NK-92 (cell line): Measurements from ENCODE around the gene FRMD3.
"Not testable (repeated sequence)": the region's sequence is repeated elsewhere in the genome, so short reads cannot be mapped to it uniquely, and the experiment has no call there.

ENCODE experiments used
- DNase-seq: peaks from one replicate; lab custom pipeline; 2025; ENCODE audit not compliant: unreplicated experiment; lab: John Stamatoyannopoulos, UW

Gene FRMD3

DNA sequence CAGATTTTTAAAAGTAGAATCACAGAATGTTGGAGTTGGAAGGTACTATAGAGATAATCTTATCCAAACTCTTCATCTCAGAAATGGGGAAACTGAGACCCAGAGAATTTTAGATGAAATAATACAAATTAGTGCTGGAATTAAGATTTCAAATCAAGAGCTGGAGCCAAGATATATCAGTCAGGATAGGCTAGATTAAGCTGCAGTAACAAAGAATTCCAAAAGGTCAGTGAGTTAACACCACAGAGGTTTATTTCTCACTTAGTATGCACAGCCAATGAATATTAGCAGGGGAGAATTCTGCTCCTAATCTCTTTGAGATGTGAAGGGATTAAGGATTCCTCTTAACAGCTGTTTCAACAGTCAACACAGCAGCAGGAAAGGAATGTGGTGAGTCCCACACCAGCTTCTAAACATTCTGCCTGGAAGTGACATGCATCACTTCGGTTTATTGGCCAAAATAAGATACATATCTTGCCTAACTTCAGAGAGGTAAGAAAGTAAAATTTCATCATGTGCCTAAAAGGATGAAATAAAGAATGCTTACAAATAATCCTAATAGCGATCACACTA, 136.8 kb downstream of the FRMD3 start:
- DNase-seq = no peak

- DNase-seq = no peak
Observed at GRCh38 chr9:83396813-83397212, 141.4 kb downstream of the FRMD3 start.

DNA sequence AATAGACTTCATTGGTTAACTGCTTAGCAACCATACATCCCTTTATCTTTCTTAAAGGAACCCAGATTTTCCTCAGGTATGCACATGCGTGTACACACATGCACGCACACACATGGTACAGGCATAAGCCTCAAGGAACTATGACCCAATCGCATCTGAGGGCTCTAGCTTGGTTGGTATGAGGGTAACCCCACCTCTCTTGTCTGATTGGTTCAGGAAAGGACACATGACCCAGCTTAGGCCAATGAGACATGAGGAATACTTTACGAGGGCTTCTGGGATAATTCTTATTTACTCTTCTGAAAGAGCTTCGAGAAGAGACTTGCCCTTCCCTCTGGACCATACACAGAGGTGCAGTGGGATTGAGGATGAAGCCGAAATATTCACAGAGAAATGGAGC, 141.9 kb downstream of the FRMD3 start:
- no peak for DNase-seq

- no peak for DNase-seq
Observed at GRCh38 chr9:83392228-83392627, 146.0 kb downstream of the FRMD3 start.

DNA sequence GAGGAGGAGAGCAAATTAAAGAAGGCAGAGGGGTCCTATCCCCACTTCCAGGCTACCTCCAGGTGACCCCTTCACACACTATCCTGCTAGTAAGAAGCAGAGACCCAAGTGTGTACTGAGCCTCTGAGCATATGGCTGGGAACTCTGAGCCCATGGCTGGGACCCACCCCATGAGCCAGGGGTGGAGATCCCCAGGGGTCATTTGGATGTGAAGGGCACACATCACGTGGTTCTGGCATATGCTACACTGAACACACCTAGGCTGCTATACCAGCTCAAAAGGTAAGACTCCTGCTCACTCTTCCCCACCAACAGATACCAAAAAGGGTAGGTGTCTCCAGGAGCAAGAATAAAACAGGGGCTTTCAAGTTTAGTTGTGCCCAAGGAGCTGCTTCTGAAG, 149.9 kb downstream of the FRMD3 start:
- DNase-seq = no peak

DNA sequence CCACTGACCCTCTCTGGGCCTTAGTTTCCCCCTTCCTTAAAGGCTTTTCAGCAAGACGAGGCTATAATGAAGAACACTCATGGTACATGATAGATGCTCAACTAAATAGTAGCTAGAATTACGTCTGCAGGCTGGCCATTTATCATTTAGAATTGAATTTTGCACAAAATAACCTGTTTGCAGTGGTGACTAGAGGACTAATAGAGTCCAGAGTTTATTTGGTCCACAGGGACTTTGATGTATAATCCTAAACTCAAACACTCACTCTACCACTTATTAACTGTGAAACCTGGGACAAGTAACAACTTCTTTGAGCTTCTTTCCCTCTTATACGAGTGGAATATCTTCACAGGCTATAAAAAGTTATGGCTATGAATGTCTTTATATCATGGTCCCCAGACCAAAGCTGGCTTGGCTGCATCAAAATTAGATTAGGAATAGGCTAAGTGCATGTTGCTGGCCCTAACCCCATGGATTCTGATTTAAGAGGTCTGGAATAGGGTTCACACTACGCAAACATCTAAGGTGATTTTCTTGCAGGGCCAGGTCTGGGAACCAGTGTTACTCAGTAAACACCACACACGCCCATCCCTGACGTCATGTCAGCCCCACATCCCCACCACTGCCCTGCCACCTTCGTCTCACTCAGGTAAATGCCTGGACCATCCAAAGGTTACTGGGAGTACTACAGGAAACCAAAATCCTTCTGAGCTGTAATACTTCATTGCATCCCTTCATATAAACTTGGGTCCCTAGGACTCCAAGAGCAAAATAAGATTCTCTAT, 150.6 kb downstream of the FRMD3 start:
- DNase-seq = no peak

DNA sequence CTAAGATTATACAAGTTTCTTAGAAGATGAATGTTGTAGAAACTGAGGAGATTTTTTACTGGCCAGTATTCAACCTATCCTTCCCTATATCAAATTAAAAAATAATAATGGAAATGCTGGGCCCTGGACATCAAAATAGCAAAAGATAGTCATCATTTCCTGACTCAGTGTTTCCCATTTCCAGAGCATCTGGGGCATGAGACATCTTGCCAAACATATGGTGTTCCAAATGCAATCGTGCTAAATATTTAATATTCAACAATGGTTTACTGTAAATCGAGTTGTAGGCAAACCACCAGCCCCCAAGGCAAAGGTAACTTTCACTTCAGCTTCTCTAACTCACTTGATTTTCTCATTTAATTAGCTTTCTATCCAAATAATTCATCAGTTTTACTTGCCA, 152.9 kb downstream of the FRMD3 start:
- DNase-seq = no peak

DNA sequence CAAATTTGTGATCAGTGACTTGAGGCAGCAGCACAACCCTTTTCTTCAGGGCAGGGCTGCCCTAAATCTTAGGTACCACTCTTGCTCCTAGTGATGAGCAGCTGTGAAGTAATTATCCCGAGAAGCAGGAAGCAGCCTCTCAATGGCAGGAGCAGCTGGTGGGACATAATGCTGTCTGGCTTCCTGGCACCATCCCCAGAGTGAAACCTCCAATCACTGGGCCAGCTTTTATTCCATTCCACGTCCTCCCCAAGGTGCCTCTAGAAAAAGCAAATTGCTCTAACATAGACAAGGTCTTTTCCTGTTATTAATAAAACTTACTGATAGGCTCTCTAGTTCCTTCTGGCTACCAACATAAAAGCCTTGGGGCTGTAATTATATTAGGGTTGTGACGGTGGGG, 154.0 kb downstream of the FRMD3 start:
- no peak for DNase-seq

DNA sequence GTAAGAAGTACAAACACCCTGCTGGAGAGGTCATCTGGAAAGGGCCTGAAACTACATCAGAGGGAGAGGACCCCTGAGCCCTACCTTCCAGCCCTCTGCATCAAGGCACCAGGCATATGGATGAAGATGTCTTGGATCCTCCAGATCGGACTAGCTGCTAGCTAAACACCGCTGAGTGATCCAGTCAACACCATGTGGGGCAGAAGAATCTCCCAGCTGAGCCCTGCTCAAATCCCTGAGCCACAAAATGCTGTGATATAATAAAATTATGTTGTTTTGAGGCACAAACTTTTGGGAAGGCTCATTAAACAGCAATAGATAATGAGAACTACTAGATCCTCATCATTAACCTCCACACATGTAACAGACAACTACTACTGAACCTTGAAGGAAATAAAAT, 155.2 kb downstream of the FRMD3 start:
- DNase-seq = no peak

- no peak for DNase-seq
Observed at GRCh38 chr9:83382421-83382820, 155.8 kb downstream of the FRMD3 start.

GRCh38 chr9:83379045-83379444, 159.2 kb downstream of the FRMD3 start:
- no peak for DNase-seq

DNA sequence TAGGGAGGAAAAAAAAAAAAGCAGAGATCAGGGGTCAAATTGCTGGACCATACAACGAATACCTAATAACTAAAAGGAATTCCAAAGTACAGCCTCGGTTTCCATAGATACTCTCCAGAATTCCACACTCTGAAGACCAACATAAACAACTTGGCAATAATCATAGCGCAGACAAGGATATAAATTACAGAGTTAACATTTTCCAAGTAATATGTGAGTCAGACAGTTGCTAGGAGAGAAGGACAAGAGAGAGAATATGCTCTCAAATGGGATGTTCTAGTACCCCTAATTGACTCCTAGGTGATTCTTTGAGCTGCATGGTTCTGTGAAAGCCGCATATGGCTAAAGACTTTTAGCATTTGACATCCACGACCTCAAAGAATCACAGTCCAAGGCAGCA, 165.2 kb downstream of the FRMD3 start:
- no peak for DNase-seq

DNA sequence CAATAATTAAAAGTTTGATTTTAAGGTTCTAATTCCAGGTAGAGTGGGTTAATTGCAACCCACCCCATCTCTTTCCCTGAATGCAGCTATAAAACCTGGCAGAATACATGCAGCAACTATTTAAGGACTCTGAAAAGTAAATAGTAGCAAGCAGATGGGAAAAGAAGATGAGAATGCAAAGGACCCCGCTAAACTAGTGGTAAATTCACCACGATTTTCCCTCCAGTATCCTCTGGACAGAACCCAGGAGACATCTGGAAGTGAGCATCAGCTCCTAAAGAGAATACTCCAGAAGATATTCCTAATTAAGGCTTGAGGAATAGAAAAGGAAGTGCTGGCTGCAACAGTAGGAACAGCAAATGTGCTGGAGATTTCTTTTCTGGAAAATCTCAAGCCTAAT, 170.9 kb downstream of the FRMD3 start:
- DNase-seq = no peak

DNA sequence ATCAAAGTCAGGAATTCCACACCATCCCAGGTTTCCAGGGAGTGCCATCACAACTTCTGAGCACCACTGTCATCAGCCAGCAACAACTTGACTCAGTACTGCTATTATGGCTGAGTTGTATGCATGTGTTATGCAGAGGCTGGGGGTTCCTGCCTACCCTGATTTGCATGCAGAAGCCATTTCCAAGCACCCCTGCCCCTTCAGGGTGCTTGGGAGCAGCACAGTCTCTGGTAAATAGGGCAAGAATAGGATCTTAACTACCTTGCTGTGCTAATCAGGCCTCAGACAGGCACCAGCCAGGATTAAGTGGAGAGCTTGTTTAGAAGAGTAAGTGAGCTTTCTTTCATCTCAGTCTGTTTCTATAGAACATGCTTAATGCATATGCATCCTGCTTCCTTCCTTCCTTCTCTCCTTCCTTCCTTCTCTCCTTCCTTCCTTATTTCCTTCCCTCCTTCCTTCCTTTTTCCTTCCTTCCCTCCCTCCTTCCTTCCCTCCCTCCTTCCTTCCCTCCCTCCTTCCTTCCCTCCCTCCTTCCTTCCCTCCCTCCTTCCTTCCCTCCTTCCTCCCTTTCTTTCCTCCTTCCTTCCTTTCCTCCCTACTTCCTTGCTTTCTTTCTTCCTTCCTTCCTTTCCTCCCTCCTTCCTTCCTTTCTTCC, 175.7 kb downstream of the FRMD3 start:
- no peak for DNase-seq

DNA sequence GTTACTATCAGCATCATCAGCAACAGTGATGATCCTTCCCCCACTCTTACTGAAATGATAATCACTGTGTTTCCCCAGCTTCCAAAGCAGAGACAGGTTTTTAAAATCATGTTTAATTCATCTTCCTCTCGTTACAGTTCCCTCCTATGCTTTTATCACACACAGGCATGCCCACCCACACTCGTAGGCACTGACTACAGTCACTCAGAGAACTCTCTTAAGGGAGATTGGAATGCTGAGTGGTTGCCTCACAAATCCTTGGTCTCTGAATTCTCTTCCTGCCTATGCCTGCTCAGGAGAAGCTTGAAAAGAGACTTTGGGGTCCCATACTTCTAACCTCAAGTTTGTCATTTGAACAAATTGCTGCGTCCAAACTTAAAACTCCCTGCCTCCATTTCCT, 179.2 kb downstream of the FRMD3 start:
- DNase-seq = no peak

DNA sequence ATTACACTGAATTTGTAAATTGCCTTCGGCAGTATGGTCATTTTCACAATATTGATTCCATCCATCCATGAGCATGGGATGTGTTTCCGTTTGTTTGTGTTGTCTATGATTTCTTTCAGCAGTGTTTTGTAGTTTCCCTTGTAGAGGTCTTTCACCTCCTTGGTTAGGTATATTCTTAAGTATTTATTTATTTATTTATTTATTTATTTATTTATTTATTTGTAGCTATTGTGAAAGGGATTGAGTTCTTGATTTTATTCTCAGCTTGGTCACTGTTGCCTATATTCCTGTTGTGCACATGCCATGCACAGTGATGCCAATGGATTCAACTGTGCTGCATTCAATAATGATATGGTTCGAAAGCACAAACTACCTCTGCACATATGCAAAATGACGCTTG, 179.7 kb downstream of the FRMD3 start:
- DNase-seq = not testable (repeated sequence)

DNA sequence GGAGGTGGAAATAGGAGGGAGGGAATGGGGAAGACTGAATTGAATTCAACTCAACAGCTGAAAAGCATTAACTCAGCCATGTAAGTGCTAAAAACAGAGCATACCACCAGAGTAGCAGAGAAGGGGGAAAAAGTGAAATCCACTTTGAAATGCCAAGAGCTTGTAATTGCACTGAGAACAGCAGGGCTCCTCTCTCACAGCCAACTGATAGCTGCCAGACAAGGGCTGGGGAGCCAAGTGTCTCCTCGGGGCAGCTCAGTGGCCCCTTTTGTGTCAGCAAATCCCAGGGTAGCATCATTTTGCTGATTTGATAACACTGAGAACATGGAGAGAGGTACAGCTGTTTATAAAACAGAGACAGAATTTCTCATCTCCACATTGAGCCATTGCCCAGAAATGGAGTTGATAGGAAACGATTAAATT, 182.5 kb downstream of the FRMD3 start:
- DNase-seq = no peak

GRCh38 chr9:83355024-83355444, 183.2 kb downstream of the FRMD3 start:
- no peak for DNase-seq

DNA sequence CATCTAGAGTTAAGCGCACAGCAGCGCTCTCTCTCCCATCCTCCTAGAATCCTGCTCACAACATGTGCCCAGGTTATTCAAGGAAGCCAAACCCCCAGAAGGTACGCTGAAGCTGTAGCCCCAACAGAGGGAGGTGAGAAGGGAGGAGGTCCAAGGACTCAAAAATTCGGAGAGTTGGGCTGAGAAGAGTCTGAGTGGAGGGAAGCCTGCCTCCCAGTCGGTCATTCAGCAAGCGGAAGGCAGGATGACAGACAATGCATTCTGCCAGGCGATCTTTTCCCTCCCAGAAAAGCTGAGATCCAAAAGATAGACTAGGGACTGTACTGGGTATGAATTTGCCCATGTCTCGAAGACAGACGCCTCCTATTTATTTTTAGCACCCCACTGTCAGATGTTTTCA, 189.2 kb downstream of the FRMD3 start:
- no peak for DNase-seq

GRCh38 chr9:83346655-83347420, 191.4 kb downstream of the FRMD3 start:
- no peak for DNase-seq

- no peak for DNase-seq
Observed at GRCh38 chr9:83343366-83343999, 194.7 kb downstream of the FRMD3 start.
